NB4 (cell line): ENCODE data around the gene TACC2.

Source experiments
- CTCF ChIP-seq: IDR thresholded peaks from one replicate; pipeline ENCODE4 v1.5.1; 2012; ENCODE audit warnings: low read depth, low read length
- POLR2A ChIP-seq: IDR thresholded peaks from 2 replicates; pipeline ENCODE4 v1.6.1; 2011; ENCODE audit warnings: mild to moderate bottlenecking; ENCODE audit not compliant: insufficient read length; ENCODE audit errors: extremely low read depth

GRCh38 chr10:122124342-122124741 lies 135.4 kb downstream of the TACC2 start:
- no peak for TF ChIP-seq CTCF
- no peak for TF ChIP-seq POLR2A
